ENCODE measurements around the gene GALNT10.

DNA sequence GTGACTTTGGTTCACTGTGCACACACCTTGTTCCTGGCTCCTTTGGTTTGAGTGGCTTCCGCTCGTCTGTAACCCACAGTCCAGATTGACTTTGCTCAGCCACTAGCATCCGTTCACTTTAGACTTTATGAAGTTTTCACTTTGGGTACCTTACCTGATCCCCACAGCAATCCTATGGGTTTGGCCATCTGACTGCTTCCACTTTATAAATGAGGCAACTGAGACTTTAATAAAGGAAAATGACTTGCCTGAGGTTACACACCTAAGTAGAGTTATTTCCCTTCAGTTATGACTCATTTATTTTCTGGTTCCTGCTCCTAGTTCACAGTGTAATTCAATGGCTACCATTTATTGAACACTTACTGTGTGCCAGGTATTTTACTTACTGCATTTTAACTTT, 161.0 kb downstream of the GALNT10 start:
- TF ChIP-seq POLR2A (IDR thresholded peaks at IDR 0.05): no peak
- TF ChIP-seq, protein P1, sequence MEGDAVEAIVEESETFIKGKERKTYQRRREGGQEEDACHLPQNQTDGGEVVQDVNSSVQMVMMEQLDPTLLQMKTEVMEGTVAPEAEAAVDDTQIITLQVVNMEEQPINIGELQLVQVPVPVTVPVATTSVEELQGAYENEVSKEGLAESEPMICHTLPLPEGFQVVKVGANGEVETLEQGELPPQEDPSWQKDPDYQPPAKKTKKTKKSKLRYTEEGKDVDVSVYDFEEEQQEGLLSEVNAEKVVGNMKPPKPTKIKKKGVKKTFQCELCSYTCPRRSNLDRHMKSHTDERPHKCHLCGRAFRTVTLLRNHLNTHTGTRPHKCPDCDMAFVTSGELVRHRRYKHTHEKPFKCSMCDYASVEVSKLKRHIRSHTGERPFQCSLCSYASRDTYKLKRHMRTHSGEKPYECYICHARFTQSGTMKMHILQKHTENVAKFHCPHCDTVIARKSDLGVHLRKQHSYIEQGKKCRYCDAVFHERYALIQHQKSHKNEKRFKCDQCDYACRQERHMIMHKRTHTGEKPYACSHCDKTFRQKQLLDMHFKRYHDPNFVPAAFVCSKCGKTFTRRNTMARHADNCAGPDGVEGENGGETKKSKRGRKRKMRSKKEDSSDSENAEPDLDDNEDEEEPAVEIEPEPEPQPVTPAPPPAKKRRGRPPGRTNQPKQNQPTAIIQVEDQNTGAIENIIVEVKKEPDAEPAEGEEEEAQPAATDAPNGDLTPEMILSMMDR (IDR thresholded peaks at IDR 0.05): no peak

All from lower leg skin (tissue), 3 donors.